ENCODE results near the gene PRTG.
A peak's percentile ranks its signal among the peaks of the same experiment; 100 is the strongest.

PRTG gene

GRCh38 chr15:55590788-55591187, 152.2 kb downstream of the PRTG start:
- no peak for DNase-seq
- intact Hi-C loops (cut with DNase I) = no loop called here

GRCh38 chr15:55589287-55589686, 153.7 kb downstream of the PRTG start:
- intact Hi-C loops (cut with DNase I) = no loop called here
- no peak for DNase-seq

DNA sequence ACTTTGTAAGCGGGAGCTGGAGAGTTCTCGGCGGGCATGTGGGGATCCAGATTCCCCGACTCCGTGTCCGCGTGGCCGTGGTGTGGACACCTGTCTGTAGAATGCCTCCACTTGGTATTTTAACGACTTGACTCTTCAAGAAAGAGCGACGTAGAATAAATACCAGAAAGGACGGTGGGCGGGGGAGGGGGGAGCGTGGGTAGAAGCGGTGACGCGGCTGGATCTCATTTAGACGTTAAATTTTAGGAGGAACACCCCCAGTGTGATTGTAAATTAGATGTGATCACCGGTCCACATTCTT, 154.2 kb downstream of the PRTG start:
- peak in 7 of 42 donors; percentile 8 to 55 (median 12) for DNase-seq
- intact Hi-C loops (cut with DNase I) = no loop called here

DNA sequence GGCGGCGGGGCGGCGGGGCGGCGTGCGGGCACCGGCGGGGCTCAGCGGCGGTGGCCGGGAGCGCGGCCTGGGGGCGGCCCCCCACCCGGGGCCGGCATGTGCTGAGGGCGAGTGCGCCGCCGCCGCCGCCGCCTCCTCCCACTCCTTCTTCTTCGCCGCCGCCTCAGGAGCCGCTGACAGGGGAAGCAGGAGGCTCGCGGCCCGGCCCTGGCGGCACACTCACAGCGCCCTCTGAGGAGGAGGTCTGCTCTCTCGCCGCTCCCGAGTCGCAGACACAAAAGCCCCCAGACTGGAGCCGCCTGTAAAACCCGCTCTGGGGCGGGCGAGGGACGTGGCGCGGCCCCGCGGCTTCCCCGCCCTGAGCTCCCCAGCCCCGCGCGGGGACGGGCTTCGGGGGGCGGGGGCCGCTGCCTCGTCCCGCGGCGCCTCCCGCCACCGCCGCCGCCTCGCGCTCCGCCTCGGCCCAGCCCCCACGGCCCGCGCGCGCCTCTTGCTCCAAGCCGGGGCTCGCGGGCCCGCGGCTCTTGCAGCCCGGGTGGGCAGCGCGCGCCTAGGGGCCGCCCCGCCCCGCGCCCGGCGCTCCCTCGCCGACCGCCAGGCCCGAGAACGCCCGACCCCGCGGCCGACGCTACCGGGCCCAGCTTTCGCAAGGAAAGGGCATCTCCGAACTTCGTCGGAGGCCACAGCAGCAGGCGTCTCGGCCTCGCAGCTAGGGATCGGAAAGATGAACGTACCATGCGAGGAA, 154.7 kb downstream of the PRTG start, which contains the start of gene PYGO1:
Gene PYGO1, minus strand, starts transcription at position 276 of the 745 bp plus-strand sequence. CDS start 462 bp downstream, outside the sequence.
- DNase-seq = peak in 40 of 42 donors; percentile 24 to 79 (median 55)
- intact Hi-C loops (cut with DNase I) = no loop called here

DNA sequence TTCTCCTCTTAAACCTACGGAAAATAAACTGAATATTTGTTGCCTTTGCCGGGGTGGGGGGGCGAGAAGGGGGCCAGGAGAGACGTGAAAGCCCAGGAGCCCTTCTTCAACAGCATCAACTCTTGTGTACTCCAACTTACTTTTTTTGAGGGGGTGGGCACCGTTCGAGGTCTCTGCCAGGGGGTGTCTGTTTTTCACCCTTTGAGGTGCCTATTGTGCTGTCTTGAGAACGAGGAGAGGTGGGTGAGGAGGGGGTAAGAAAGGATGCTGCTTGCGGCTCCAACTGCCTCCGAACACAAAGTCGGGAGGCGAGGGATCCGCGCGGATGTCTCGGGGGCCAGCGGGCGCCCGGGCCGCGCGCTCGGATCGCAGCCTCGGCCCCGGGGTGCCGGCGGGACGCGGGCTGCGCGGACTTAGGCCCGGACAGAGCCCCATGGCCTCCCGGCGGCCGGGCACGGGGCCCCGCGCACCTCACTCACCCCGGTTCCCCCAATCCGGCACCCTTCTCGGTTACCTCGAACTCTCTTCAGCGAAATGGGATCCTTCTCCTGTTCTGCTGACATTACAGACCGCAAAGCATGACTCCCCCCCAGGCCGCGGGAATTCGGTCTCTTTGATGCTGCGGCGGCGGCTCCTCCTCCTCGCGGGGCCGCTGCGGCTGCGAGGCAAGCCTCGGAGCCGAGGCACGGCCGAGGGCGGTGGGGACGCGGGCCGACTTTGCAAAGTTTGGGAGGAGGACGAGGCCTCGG, 155.5 kb downstream of the PRTG start:
- DNase-seq = peak in 22 of 42 donors; percentile 2 to 51 (median 20)
- intact Hi-C loops (cut with DNase I) = no loop called here

DNA sequence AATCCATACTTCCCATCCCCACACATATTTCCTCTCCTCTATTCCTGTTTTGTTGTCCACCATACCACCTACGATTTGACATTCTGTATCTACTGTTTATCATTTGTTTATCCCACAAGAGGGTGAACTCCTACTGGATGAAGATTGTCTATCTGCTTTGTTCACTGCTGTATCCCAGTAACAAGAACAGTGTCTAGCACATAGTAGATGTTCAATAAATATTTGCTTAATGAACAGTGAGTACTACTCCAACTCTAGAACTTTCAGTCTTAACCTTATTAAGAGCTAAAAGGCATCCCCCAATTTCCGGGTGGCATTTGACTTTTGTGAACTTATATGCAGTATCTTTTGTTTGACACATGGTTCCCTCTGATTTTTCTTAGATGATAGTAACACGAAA, 156.1 kb downstream of the PRTG start:
- intact Hi-C loops (cut with DNase I) = no loop called here
- no peak for DNase-seq

- DNase-seq = no peak
- intact Hi-C loops (cut with DNase I) = no loop called here
Observed at GRCh38 chr15:55576943-55577342, 166.0 kb downstream of the PRTG start.

- no peak for DNase-seq
- intact Hi-C loops (cut with DNase I) = no loop called here
Observed at GRCh38 chr15:55574096-55574495, 168.9 kb downstream of the PRTG start.

GRCh38 chr15:55573224-55573623, 169.7 kb downstream of the PRTG start:
- DNase-seq = no peak
- intact Hi-C loops (cut with DNase I) = no loop called here

- intact Hi-C loops (cut with DNase I) = no loop called here
- no peak for DNase-seq
Observed at GRCh38 chr15:55564347-55565145, 178.4 kb downstream of the PRTG start.

- DNase-seq = no peak
- intact Hi-C loops (cut with DNase I) = no loop called here
Observed at GRCh38 chr15:55562601-55563000, 180.4 kb downstream of the PRTG start.
